Amniotic epithelial cell (primary cell): ENCODE measurements around the gene ACTRT2.

Experiments
- DNase-seq: peaks from one replicate; pipeline ENCODE4 v3.0.0-alpha.2; 2010; ENCODE audit warnings: low read depth

Gene ACTRT2

GRCh38 chr1:3018576-3018975, 2.7 kb upstream of the ACTRT2 start:
- no peak for DNase-seq

GRCh38 chr1:3019007-3019515, 2.2 kb upstream of the ACTRT2 start:
- no peak for DNase-seq

- no peak for DNase-seq
Measured at GRCh38 chr1:3019516-3020051, 1.7 kb upstream of the ACTRT2 start.

- DNase-seq: no peak
Measured at GRCh38 chr1:3020263-3020909, 881 bp upstream of the ACTRT2 start.

- DNase-seq: no peak
Measured at GRCh38 chr1:3021801-3022401, 634 bp downstream of the ACTRT2 start.

GRCh38 chr1:3022511-3022973, 1.3 kb downstream of the ACTRT2 start:
- DNase-seq: no peak

- no peak for DNase-seq
Measured at GRCh38 chr1:3022976-3023375, 1.7 kb downstream of the ACTRT2 start.

GRCh38 chr1:3024019-3024418, 2.8 kb downstream of the ACTRT2 start:
- DNase-seq: no peak

GRCh38 chr1:3024588-3024987, 3.3 kb downstream of the ACTRT2 start:
- no peak for DNase-seq

GRCh38 chr1:3026124-3026523, 4.9 kb downstream of the ACTRT2 start:
- DNase-seq: no peak

- DNase-seq: no peak
Measured at GRCh38 chr1:3026581-3027391, 5.5 kb downstream of the ACTRT2 start.

- no peak for DNase-seq
Measured at GRCh38 chr1:3027611-3028371, 6.5 kb downstream of the ACTRT2 start.

GRCh38 chr1:3028531-3029282, 7.4 kb downstream of the ACTRT2 start:
- no peak for DNase-seq

GRCh38 chr1:3029481-3029961, 8.3 kb downstream of the ACTRT2 start:
- no peak for DNase-seq

- no peak for DNase-seq
Measured at GRCh38 chr1:3029991-3030662, 8.9 kb downstream of the ACTRT2 start.

- DNase-seq: no peak
Measured at GRCh38 chr1:3030663-3031381, 9.6 kb downstream of the ACTRT2 start.

- DNase-seq: no peak
Measured at GRCh38 chr1:3031401-3032221, 10.3 kb downstream of the ACTRT2 start.

- DNase-seq: no peak
Measured at GRCh38 chr1:3032371-3033039, 11.2 kb downstream of the ACTRT2 start.
